RPMI7951 (cell line): ENCODE data around the gene NELL2. TPM values are rescaled to one million over a fixed set of nuclear protein-coding genes. Genes with fewer than 3 reads are reported as not detected.

Source experiments
- DNase-seq: peaks from one replicate; pipeline ENCODE4 v3.0.0-alpha.2; 2012; ENCODE audit warnings: low read depth
- total RNA-seq: library from RNA; depleted of rRNA; stranded (reverse); fragments of >200 nt; shearing (Covaris generic); gene quantifications from 2 replicates; pipeline ENCODE4 v1.2.3, GENCODE V29; 2014; rRNA removed

The NELL2 gene
- total RNA-seq, 1 experiment from 2014 or later: under 0.01 TPM

DNA sequence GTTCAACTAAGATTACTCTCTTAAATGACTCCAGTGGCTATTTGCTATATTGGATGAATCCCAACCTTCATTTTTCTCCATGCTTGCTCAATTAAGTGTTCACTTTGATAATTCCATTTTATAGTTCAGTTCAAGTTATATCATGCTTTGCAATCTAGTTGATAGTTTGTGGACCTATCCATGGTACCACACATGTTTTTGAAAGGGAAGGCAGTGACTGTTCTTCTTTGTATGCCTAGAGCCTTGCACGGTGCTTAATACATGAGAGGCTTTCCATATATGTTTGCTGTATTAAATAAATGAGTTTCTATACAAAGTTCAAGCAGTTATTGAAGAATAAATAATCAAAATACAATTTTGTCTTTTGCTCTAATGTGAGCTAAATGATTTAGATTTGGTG lies 391.3 kb downstream of the NELL2 start:
- no peak for DNase-seq

DNA sequence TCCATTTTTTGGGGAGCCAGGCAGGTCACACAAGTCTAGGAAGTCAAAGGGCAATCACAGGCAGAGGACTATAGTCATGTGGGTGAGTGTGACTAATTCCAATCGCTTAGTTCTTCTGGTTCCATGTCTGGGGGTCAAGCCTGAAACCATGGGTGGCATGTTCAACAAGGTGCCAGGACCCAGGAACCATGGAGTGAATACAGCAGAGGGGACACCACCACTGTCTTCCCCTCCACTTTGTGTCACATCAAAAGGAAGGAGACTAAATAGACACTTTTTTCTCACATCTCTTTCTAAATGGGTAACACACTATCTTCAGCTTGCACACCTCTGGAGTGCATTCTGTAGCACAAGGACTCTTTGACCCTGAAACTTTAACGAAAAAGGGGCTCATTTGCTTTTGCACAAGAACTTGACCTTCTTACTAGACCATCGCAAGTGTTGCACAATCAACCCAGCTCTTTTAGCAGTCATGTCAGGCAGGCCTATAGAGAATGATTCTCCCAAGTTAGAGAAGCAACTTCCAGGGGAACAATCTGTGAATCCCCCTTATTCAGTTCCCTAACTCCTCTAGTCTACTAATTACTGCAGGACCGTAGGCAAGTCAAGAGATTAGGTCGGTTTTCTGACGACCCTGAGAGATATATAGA lies 398.7 kb downstream of the NELL2 start:
- DNase-seq: no peak

DNA sequence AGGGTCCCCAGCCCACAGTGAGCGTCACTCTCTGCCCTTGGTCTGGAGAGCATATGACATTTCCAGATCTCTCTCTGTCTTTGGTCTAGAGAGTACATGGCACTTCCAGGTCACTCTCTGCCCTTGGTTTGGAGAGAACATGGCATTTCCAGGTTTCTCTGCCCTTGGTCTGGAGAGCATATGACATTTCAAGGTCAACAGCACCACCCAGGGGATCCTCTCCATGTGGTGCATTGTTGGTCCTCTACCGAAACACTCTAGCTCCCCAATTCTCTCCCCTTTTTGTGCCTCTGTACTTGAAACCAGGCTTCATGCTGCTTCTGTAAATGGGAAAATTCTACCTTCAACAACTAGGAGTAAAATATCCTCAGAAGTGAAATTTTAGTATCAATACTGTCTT lies 399.4 kb downstream of the NELL2 start:
- DNase-seq: no peak

DNA sequence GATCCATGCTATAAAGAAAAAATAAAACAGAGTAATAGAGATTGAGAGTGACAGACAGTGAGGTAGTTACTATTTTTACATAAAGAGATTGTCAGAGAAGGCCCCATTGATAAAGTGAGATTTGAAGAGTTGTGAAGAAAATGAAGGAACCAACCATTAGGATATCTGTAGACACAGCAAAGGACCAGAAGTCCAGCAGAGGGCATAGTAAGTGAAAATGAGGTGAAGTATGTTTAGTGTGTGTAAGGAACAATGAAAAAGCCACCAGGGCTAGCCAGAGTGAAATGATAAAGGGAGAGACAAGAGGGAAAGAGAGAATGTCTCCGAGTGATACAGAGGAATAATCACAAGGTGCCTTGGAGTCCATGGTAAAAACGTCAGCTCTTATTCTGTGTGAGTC lies 411.0 kb downstream of the NELL2 start:
- no peak for DNase-seq

DNA sequence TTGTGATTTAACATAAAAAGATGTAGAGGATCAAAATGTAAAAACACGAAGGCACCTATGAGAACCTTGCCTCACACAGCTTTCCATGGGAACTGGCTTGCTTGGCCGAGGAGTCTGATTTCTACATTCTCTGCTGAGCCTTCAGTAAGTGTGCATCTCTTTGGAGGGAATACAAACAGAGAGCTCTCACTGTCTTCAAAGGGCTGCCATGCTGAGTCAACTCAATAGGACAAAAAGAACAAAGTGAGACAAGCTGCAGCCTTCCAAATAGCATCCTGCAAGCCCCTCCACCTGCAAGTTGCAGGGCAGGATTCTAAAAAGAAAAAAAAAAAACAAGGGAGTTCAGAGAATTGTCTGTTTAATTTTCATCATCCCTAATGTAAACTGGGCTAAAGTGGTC lies 411.9 kb downstream of the NELL2 start:
- DNase-seq: no peak

DNA sequence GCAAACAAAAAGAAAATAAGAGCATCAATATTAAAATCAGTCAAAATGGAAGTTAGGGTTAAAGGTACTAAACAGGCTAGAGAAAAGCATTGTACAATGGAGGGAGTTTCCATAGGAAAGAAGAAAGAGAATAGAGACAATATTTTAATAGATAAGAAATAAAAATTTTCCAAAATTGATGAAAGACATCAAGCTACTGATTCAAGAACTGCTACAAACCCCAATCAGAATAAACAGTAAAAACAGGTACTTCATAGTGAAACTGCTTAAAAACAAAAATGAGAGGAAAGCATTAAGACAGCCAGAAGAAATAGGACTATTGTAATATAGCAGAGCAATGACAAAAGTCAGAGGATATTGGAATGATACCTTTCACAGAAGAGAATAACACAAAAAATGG lies 413.4 kb downstream of the NELL2 start:
- DNase-seq: no peak

DNA sequence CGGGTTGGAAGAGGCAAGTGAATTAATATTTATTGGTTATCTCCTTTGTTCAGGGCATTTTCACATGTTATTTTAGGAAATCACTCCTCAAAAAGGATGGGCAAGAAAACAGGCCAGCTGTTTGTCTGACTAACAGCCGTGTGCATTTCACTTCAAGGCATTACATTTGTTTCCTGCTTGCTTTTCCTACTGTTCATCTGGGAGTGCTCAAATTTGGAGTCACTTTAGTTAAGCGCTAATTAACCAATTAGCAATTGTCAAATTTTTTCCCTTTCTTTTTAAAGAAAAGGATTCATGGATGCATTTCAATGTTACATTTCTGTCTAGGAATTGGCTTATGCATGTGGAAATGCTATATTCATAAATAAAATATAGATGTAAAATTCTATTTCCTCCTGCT lies 415.9 kb downstream of the NELL2 start:
- no peak for DNase-seq

DNA sequence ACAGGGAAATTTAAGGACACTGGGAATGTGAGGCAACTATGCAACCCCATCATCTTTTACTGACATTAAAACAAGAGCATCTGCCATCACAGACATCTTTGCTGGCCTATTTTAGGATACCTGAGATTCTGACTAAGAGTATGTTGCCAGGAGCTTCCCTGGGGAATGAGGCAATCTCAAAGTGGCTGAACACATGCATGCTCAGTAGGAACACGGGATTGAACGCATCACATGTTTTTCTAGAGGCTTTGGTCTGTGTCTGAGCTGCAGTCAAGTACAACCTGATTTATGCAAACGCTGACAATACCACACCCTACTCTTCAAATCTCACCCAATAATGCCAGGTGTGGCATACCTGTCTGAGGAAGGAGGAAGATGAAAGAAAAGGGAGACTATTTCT lies 416.5 kb downstream of the NELL2 start:
- no peak for DNase-seq

Other genes starting within 250 kb of the NELL2 start
- gene DBX2, start 174.8 kb upstream of the NELL2 start, total RNA-seq: not detected in 2 replicates